Activated CD4-positive, alpha-beta T cell treated with anti-CD3 and anti-CD28 coated beads for 4 hours (primary cell): ENCODE measurements around the gene APOL1.

Experiments used
- DNase-seq, 2 donors: peaks; one replicate each; pipeline ENCODE4 v3.0.0-alpha.2; 2020

Gene APOL1

DNA sequence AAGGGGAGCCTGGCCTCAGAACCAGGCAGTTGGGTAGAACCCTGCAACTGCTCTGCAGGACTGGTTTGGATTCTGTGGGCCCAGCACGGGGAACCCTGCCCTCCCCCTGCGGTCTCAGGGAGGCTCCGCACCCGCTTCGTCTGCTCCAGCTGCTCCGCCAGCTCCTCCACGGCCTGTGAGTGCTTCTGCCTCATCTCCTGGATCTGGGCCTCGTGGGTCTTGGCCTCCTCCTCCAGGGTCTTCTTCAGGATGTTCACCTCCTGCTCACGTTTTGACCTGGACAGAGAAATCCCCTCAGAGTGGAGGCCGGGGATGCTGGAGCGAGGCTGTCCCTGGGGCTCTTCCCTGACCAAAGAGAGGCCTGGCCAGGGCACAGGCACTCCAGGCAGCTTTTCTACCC, 41.9 kb downstream of the APOL1 start:
- no peak for DNase-seq

DNA sequence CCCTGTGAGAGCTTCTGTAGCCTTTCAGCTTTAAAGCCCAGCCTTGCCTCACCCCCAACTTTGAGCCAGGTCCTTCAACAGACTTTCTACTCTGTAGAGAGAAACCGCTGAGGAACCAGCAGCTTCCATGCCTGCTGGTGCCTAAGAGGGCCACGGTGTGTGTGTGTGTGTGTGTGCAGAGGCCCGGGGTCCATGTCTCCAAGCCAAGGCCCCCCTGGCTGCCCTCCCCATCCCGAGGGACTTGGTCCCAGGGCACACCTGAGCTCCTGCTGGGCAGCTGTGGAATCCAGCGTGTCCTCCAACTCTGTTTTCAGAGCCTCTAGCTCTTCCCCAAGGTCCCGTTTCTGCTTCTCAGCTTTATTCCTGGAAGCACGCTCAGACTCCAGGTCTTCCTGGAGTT, 42.3 kb downstream of the APOL1 start:
- DNase-seq, result no peak

DNA sequence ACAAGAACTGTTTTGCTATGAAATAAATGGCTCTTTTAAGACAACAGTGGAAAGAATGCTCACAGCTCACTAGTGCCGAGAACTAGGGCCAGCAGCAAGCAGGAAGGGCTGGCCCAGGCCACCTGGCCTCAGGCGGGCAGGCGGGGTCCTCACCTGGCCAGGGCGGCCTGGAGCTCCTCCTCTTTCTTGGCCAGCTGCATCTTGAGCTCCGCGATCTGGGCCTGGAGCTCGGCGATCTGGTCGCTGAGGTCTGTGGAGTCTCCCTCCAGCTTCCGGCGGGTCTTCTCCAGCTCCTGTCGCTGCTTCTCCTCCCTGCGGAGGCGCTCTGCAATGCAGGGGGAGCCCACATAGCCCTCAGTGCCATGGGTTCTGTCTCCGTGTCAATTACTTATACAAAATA, 43.8 kb downstream of the APOL1 start:
- DNase-seq, result no peak

DNA sequence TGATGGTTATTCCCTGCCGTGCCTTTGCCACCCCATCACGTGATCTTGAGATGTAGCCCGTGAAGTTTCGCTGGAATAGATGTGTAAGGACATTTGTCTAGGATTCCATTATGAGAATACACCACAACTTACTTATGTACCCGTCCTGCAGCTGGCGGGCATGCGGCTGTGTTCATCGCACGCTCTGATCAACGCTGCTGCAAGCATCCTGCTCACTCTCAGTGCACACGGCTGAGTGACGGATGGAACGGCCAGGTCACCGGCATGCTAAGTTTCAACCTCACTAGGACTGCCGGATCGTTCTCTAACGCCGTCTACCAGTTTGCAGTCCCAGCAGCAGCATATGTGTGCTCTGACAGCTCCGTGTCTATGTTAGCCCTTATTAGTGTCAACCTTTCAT, 44.6 kb downstream of the APOL1 start:
- no peak for DNase-seq

DNA sequence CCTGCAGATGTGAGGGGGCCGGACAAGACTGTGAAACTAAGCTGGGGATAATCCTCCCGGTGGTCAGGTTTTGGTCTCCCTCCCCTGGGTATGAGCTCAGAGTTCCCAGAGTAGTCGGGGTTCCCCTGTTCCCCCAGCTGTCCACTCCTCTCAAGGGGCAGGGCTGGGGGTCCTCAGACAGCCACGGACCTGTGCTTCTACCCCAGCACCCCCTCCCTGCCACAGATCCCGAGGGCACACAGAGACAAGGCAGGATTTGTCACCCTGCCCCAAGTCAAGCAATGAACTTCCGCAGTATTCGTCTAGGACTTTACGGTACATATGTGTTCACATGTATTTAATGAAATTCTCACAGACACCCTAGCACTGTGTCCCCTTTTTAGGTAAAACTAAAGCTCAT, 45.2 kb downstream of the APOL1 start:
- DNase-seq, result no peak

DNA sequence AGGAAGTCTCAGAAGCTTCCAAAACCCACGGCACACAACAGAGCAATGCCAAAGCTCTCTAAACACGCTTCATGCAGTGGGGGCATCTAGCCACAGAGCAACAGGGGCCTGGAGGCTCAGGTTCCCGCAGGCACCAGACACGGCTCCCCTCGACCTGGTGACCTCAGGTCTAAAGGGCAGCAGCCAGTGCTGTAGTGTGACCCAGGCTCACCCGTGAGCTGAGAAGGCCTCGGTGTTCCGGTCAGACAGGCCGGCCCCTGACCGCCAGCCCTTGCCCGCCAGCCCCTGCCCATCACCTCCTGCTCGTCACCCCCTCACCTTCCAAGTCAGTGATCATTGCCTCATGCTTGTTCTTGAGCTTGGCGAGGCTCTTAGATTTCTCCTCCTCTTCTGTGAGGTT, 45.7 kb downstream of the APOL1 start:
- DNase-seq, result no peak

DNA sequence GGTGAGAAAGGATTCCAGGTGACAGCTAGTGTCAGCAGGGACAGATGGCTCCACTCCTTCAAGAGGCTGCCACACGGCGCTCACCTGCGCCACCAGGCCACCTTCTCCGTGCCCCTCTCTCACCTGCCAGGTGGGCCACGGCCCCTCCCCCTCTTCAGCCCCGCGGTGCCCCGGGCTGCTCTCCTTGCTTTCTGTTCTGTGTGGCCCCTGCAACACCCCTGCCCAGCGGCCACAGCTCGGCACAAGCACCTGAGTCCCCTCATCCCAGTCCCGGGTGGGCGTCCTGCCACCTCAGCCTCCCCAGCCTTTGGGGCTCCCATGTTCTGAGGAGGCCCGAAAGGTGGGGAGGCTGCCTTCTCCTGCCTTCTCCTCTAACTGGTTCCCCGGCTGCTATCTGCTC, 46.4 kb downstream of the APOL1 start:
- DNase-seq, result no peak

DNA sequence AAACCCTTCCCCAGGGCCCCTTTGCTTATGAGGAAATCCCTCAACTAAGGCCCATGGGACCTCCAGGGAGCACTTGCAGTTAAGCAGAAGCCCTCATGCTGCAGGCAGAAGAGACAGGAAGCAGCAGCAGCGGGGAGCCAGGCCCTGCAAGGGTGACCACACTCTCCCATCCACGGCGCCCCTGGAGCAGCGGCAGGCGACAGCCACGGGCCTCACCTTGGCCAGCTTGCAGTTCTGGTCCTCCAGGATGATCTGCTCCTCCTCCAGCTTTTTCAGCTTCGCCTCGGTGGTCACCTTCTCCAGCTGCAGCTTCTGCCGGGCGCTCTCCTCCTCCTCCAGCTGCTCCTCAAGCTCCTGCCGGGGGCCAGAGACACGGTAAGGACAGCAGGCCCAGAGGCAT, 47.0 kb downstream of the APOL1 start:
- no peak for DNase-seq

DNA sequence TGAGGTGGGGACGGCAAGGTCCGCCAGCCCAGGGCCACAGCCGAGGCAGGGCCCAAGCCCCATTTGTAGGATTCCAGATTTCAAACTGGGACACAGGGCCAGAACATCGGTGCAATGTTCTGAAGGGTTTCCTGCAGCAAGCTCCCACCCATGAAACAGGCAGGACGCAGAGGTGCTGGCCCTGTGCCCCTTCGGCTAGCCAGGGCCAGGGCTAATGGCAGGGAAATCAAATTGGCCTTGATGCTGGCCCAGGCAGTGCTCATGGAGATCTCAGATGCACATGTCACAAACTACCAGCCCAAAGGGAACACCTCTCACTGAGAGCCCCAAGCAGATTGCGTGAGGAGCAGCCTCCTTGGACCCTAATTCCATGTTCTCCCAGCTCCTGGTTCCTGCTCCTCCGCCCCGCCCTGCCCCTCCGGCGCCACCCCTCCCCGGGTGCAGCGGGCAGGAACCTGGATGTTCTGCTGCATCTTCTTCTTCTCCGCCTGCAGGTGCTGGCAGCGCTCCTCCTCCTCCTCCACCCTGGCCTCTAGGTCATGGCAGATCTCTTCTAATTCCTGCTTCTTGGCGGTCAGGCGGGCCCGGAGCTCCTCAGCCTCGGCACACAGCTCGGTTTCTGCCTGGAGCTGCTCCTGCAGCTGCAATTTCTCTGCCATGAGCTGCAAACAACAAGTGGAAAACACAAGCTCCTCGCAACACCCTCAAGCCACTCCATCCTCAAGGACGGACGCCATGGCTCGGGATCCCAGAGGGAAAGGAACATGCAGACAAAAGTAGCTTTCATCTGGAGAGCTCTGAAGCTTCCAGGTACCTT, 47.7 kb downstream of the APOL1 start:
- no peak for DNase-seq

DNA sequence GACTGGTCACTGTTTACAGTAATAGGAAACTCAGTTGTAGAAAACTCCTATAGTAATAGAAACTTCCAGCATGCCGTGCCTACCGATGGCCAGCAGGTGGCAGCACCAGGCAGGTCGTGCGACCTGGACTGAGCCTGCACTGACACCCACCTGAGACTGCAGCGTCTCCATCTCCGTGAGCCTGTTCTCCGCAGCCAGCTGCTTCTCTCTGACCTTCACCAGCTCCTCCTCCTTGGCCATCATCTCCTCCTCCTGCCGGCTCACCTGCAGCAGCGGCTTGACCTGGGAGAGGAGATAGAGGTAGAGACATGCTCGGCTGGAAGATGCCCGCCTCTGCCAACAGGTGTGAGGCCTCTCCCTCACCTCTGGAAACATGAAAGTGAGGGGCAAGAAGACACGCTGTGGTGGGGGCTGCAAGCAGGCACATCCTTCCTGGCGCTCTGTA, 48.5 kb downstream of the APOL1 start:
- DNase-seq, result peak; percentile 76 to 86

DNA sequence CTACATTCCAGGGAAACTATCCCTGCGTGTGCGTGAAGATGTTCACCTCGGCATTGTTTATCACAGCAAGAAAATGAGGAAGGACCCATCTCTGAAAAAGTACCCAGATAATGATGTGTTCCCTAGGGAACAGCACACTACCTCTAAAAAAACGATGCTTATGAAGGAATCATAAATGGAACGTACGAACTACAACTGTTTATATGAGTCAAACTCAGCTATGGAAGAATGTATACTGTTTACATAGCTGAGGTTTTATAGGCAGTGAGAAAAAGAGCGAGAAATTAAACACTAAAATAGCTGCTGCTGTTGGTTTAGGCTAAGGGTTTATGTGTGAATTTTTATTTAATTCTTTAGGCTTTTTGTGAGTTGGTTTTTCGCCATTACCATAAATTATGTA, 48.9 kb downstream of the APOL1 start:
- no peak for DNase-seq

DNA sequence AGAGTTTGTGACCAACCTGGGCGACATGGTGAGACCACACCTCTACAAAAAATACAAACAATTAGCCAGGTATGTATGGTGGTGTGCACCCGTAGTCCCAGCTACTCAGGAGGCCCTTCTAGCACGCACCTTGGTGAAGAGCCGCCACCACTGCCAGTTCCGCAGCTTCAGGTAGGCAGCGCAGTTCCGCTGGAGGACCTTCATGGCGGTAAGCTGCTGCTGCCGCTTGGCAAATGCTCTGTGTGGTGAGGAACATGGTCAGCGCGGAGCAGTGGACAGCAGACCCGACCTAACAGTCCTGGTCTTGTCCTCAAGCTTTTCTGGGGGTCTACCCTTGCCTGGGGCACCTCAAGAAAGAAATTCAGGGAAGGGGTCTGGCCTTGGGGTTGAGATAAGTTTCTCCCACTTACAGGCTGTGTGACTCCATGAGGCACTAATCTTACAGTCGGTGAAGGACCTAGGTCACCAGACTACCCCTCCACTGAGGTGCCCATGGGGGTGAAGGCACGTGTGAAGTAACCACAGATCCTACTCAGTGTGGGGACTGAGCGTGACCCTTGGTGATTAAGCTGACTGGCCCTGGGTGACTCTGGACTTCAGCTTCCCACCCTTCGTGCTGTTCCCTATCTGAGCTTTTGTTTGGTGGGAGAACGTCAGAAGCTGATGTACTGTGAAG, 49.6 kb downstream of the APOL1 start:
- DNase-seq, result no peak

DNA sequence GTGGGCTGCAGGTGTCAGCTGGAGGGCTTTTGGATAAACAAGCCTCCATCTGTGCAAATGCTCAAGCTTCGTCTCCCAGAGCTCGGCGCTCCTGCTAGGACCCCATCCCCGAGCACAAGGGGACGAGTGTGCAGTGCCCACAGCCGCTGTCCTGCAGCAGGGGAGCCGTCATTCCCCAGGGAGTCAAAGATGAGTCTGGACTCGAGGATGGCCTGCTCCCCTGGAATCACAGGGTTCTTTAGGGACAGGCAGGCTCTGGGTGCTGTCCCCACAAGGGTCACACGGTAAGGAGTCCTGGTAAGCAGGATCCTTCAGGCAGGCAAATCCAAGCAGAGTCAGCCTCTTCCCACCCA, 50.2 kb downstream of the APOL1 start:
- no peak for DNase-seq

DNA sequence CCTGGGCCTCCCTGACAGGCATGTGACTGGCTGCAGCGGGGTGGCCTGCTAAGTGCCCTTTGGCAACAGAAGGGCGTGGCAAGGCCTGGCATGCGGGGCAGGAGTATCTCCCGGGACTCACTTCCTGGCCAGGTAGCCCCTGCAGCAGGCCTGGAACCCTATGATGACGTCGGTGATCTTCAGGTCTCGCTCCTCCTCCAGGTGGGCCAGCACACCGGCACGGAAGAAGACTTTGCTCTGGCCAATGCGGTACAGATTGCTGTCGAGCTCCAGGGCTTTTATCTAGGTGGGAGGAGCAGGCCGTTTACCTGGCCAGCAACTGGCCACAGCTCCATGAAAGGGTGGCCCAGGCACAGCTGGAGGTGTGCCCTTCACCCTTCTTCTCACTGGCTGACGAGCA, 50.9 kb downstream of the APOL1 start:
- DNase-seq, result no peak

DNA sequence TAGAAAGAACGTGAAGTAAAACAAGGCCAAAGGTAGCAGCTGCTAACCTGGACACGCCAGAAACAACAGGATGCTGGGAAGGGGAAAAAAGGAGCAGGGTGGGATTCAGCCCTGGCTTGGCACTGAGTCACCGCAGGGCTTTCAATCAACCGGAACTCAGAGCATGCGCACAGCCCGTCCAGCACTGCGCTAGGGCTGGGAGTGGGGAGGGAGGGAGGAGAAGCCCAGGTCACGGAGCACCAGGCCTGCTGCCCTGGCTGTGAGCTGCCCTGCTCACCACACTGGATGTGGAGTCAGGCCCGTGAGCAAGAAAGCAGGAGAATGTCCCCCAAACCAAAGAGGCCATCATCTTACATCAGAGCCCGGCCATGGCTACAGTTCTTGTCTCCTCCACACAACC, 51.5 kb downstream of the APOL1 start:
- no peak for DNase-seq

DNA sequence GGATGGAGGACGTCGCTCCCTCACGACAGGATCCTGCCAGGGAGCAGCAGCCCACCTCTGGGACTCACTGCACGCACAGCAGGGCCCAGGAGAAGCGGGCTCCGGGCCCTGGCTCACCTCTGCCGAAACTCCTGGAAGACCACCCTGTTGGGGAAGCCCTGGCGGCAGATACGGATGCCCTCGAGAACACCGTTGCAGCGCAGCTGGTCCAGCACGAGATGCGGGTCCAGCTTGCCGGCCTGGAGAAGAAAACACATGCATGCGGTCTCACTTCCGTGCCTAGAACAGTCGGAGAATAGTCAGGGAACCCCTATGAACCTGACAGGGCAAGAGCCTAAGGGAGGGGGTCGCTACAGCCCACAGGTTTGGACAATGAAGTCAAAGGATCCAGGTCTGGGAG, 52.9 kb downstream of the APOL1 start:
- DNase-seq, result no peak

DNA sequence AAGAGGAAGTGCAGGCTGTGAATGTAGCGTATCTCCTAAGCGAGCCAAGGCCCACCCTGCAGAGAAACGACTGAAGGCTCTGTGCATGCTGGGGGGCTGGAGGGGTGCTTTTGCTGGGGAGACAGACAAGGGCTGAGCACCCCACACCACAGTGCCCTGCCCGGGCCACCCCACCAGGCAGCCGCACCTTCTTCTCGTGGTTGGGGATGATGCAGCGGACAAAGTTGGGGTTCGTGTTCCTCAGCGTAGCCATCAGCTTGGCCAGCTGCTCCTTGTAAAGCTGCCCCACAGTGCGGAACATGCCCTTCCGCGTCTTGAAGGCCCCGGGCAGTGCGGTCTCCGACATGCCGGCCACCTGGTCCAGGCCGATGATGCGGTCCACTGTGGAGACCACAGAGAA, 53.3 kb downstream of the APOL1 start:
- no peak for DNase-seq

DNA sequence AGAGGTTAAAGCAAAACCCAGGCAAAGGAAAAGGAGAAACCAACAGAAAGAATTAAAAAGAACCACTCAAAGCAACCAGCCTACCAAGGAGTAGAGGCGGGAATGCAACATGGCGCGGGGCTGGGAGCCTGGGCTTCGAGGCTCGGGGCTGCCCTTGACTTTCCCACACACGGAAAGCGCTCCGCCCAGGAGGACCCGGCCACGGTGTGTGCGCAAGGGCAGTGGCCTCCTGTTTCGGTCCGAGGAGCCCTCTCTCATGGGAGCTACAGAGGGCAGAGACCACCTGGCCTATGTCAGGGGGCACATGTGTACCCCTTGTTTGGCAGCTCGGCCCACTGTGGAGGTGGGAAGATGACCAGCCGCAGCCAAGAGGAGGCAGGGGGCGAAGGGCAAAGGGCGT, 55.9 kb downstream of the APOL1 start:
- no peak for DNase-seq

DNA sequence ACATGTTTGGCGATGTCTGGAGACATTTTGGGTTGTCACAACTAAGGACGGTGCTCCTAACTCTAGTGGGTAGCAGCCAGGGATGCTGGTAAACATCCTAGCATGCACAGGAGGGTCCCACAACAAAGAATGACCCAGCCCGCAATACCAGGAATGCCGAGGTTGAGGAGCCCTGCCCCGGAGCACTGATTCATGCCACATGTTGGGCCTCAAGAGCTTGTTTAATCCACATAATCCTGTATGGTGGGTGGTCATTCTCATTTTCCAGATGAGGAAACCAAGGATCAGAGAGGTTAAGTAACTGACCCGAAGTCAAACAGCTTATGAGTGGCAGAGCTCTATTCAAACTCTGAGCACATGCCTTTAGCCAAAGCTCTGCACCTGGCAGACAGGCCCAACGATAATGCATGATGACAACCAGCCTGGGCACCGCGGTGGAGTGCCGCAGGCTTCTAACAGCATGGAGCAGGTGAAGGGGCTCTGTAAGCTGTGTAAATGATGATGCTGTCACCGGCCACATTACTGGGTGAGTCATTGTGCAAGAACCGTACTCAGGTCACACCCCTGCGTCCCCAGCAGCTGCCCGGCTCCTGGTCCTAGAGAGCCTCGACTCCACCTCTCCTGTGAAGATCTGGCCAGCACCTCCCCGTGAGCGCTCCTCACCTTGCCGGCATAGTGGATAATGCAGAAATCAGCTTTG, 58.6 kb downstream of the APOL1 start:
- DNase-seq, result no peak

DNA sequence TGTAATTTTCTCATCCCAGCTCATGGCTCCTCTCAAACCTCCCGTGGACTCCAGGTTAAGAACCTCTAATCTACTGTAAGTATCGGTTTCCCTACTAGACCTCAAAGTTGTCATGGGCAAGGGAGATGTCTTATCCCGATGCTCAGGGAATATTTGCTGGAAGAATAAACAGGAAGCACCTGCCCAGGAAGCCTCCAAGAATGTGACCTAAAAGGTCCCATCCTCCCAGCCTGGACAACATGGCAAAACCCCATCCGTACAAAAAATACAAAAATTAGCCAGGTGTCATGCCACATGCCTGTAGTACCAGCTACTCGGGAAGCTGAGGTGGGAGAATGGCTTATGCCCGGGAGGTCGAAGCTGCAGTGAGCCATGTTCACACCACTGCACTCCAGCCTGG, 62.4 kb downstream of the APOL1 start:
- no peak for DNase-seq

DNA sequence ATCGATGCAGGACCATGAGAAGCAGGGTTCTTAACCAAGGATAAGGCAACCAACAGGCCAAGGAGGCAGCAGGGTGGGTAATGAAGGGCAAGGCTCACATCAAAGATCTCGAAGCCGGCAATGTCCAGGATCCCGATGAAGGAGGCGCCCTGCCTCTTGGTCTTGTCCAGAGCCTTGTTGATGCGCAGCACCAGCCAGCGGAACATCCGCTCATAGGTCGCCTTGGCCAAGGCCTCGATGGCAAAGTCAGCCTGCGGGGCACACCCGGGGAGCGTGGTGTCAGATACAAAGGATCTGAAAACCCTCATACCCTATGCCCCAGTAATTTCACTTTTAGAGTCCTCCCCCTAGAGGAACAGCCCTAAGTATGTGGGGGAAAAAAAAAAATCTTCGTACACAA, 63.5 kb downstream of the APOL1 start:
- no peak for DNase-seq
